ENCODE measurements around the gene DSCAM. TPM values are rescaled to one million over a fixed set of nuclear protein-coding genes. Genes with fewer than 3 reads are reported as not detected.

DSCAM gene
- polyA plus RNA-seq, 1 experiment = not detected

GRCh38 chr21:40257342-40257741 is 589.6 kb downstream of the DSCAM start:
- POLR2A ChIA-PET = no interaction called here
- peaks cover 25% of the 10 kb centered on the region for H3K9me3 ChIP-seq (ENCODE audit: control insufficient read depth, insufficient read depth, low read length)
- DNase-seq (ENCODE audit: low read depth, low spot score) = no peak
- no peak for TF ChIP-seq CTCF (IDR thresholded peaks at IDR 0.05; ENCODE audit: low read depth, low read length)
- CTCF ChIA-PET = no interaction called here
- no peaks in the 10 kb centered on the region for H3K27me3 ChIP-seq (ENCODE audit: control insufficient read depth, insufficient read depth, low read length)
- no peak overlapping the region for H3K4me3 ChIP-seq (ENCODE audit: low read depth, low read length)
- H3K27ac ChIP-seq (ENCODE audit: low read depth, low read length) = no peak overlapping the region

- CTCF ChIA-PET = no interaction called here
- no peak overlapping the region for H3K27ac ChIP-seq (ENCODE audit: low read depth, low read length)
- POLR2A ChIA-PET = no interaction called here
These were observed 591.2 kb downstream of the DSCAM start for GRCh38 chr21:40255518-40256444.

GRCh38 chr21:40254540-40255465 is 592.2 kb downstream of the DSCAM start:
- Histone ChIP-seq H3K4me3 (ENCODE audit: low read depth, low read length) (no peak overlapping the region), H3K27ac (ENCODE audit: low read depth, low read length) (no peak overlapping the region), H3K27me3 (ENCODE audit: control insufficient read depth, insufficient read depth, low read length) (no peaks in the 10 kb centered on the region), H3K9me3 (ENCODE audit: control insufficient read depth, insufficient read depth, low read length) (peaks cover 36% of the 10 kb centered on the region)
- DNase-seq (ENCODE audit: low read depth, low spot score) = no peak
- ChIA-PET CTCF (no interaction called here), POLR2A (no interaction called here)
- no peak for TF ChIP-seq CTCF (IDR thresholded peaks at IDR 0.05; ENCODE audit: low read depth, low read length)

More at GRCh38 chr21:40255518-40256444, 591.2 kb downstream of the DSCAM start:
- H3K27me3 ChIP-seq (ENCODE audit: control insufficient read depth, insufficient read depth, low read length) = no peaks in the 10 kb centered on the region
- DNase-seq (ENCODE audit: low read depth, low spot score) = no peak
- H3K4me3 ChIP-seq (ENCODE audit: low read depth, low read length) = no peak overlapping the region
- TF ChIP-seq CTCF (IDR thresholded peaks at IDR 0.05; ENCODE audit: low read depth, low read length) = no peak
- peaks cover 29% of the 10 kb centered on the region for H3K9me3 ChIP-seq (ENCODE audit: control insufficient read depth, insufficient read depth, low read length)

- no peak for DNase-seq (ENCODE audit: low read depth, low spot score)
- CTCF ChIA-PET = no interaction called here
- POLR2A ChIA-PET = no interaction called here
- H3K27me3 ChIP-seq (ENCODE audit: control insufficient read depth, insufficient read depth, low read length) = no peaks in the 10 kb centered on the region
- peaks cover 39% of the 10 kb centered on the region for H3K9me3 ChIP-seq (ENCODE audit: control insufficient read depth, insufficient read depth, low read length)
- TF ChIP-seq CTCF (IDR thresholded peaks at IDR 0.05; ENCODE audit: low read depth, low read length) = no peak
- no peak overlapping the region for H3K4me3 ChIP-seq (ENCODE audit: low read depth, low read length)
- H3K27ac ChIP-seq (ENCODE audit: low read depth, low read length) = no peak overlapping the region
These were observed 593.8 kb downstream of the DSCAM start for GRCh38 chr21:40253112-40253511.
